ENCODE data around the gene SOST.
"Not testable (repeated sequence)": the region's sequence is repeated elsewhere in the genome, so short reads cannot be mapped to it uniquely, and the experiment has no call there.

Gene SOST

GRCh38 chr17:43758497-43759174 lies at the start of gene SOST:
SOST (minus strand) TSS chr17:43758791; CDS start chr17:43758741, 50 bp downstream.
- Histone ChIP-seq H3K9me3 (ENCODE audit: control insufficient read depth in 2 of 2, low read length in 2 of 2) (no peaks in the 10 kb centered on the region), H3K27me3 (ENCODE audit: control insufficient read depth in 1 of 2, insufficient read depth in 2 of 2, low read length in 2 of 2) (peaks cover 24 to 30% of the 10 kb centered on the region in 2 donors), H3K27ac (ENCODE audit: low read length) (no peak within 1 kb of the TSS), H3K9ac (ENCODE audit: low read length in 2 of 2) (no peak within 1 kb of the TSS), H3K4me1 (ENCODE audit: control insufficient read depth, insufficient read depth, low read length) (peaks cover 6% of the 10 kb centered on the region), H3K36me3 (ENCODE audit: control insufficient read depth in 2 of 2, insufficient read depth in 2 of 2, low read length in 2 of 2) (no peaks in the 10 kb centered on the region), H3K4me3 (ENCODE audit: low read length in 2 of 2) (no peak within 1 kb of the TSS)

- no peak overlapping the region for H3K27ac ChIP-seq (ENCODE audit: low read length)
- H3K4me3 ChIP-seq (ENCODE audit: low read length in 2 of 2), result no peak overlapping the region
- peaks cover 0 to 13% of the 10 kb centered on the region in 2 donors for H3K36me3 ChIP-seq (ENCODE audit: control insufficient read depth in 2 of 2, insufficient read depth in 2 of 2, low read length in 2 of 2)
Observed at GRCh38 chr17:43808076-43808475, 49.5 kb upstream of the SOST start.

GRCh38 chr17:43805117-43805516 lies 46.5 kb upstream of the SOST start:
- H3K9ac ChIP-seq (ENCODE audit: low read length in 2 of 2), result no peak overlapping the region
- H3K36me3 ChIP-seq (ENCODE audit: control insufficient read depth in 2 of 2, insufficient read depth in 2 of 2, low read length in 2 of 2), result peaks cover 0 to 15% of the 10 kb centered on the region in 2 donors

More at GRCh38 chr17:43808076-43808475, 49.5 kb upstream of the SOST start:
- no peak overlapping the region for H3K9ac ChIP-seq (ENCODE audit: low read length in 2 of 2)
- no peaks in the 10 kb centered on the region for H3K9me3 ChIP-seq (ENCODE audit: control insufficient read depth in 2 of 2, low read length in 2 of 2)
- no peaks in the 10 kb centered on the region for H3K27me3 ChIP-seq (ENCODE audit: control insufficient read depth in 1 of 2, insufficient read depth in 2 of 2, low read length in 2 of 2)
- H3K4me1 ChIP-seq (ENCODE audit: control insufficient read depth, insufficient read depth, low read length), result no peaks in the 10 kb centered on the region

GRCh38 chr17:43803758-43804157 lies 45.2 kb upstream of the SOST start:
- Histone ChIP-seq H3K27me3 (ENCODE audit: control insufficient read depth in 1 of 2, insufficient read depth in 2 of 2, low read length in 2 of 2) (no peaks in the 10 kb centered on the region), H3K9me3 (ENCODE audit: control insufficient read depth in 2 of 2, low read length in 2 of 2) (no peaks in the 10 kb centered on the region), H3K4me3 (ENCODE audit: low read length in 2 of 2) (no peak overlapping the region), H3K27ac (ENCODE audit: low read length) (no peak overlapping the region), H3K9ac (ENCODE audit: low read length in 2 of 2) (no peak overlapping the region), H3K36me3 (ENCODE audit: control insufficient read depth in 2 of 2, insufficient read depth in 2 of 2, low read length in 2 of 2) (peaks cover 0 to 11% of the 10 kb centered on the region in 2 donors), H3K4me1 (ENCODE audit: control insufficient read depth, insufficient read depth, low read length) (no peaks in the 10 kb centered on the region)

More at GRCh38 chr17:43805117-43805516, 46.5 kb upstream of the SOST start:
- Histone ChIP-seq H3K9me3 (ENCODE audit: control insufficient read depth in 2 of 2, low read length in 2 of 2) (no peaks in the 10 kb centered on the region), H3K4me1 (ENCODE audit: control insufficient read depth, insufficient read depth, low read length) (no peaks in the 10 kb centered on the region), H3K4me3 (ENCODE audit: low read length in 2 of 2) (no peak overlapping the region), H3K27ac (ENCODE audit: low read length) (no peak overlapping the region), H3K27me3 (ENCODE audit: control insufficient read depth in 1 of 2, insufficient read depth in 2 of 2, low read length in 2 of 2) (no peaks in the 10 kb centered on the region)

GRCh38 chr17:43801844-43802243 lies 43.3 kb upstream of the SOST start:
- no peak overlapping the region for H3K4me3 ChIP-seq (ENCODE audit: low read length in 2 of 2)
- no peaks in the 10 kb centered on the region for H3K4me1 ChIP-seq (ENCODE audit: control insufficient read depth, insufficient read depth, low read length)
- H3K36me3 ChIP-seq (ENCODE audit: control insufficient read depth in 2 of 2, insufficient read depth in 2 of 2, low read length in 2 of 2), result peaks cover 0 to 6% of the 10 kb centered on the region in 2 donors
- H3K9me3 ChIP-seq (ENCODE audit: control insufficient read depth in 2 of 2, low read length in 2 of 2), result no peaks in the 10 kb centered on the region
- no peaks in the 10 kb centered on the region for H3K27me3 ChIP-seq (ENCODE audit: control insufficient read depth in 1 of 2, insufficient read depth in 2 of 2, low read length in 2 of 2)
- H3K27ac ChIP-seq (ENCODE audit: low read length), result no peak overlapping the region
- H3K9ac ChIP-seq (ENCODE audit: low read length in 2 of 2), result no peak overlapping the region

- Histone ChIP-seq H3K4me1 (ENCODE audit: control insufficient read depth, insufficient read depth, low read length) (no peaks in the 10 kb centered on the region), H3K4me3 (ENCODE audit: low read length in 2 of 2) (no peak overlapping the region), H3K27ac (ENCODE audit: low read length) (no peak overlapping the region), H3K27me3 (ENCODE audit: control insufficient read depth in 1 of 2, insufficient read depth in 2 of 2, low read length in 2 of 2) (no peaks in the 10 kb centered on the region), H3K36me3 (ENCODE audit: control insufficient read depth in 2 of 2, insufficient read depth in 2 of 2, low read length in 2 of 2) (peaks cover 0 to 6% of the 10 kb centered on the region in 2 donors), H3K9ac (ENCODE audit: low read length in 2 of 2) (no peak overlapping the region), H3K9me3 (ENCODE audit: control insufficient read depth in 2 of 2, low read length in 2 of 2) (no peaks in the 10 kb centered on the region)
Observed at GRCh38 chr17:43800736-43801135, 42.1 kb upstream of the SOST start.

GRCh38 chr17:43799047-43799446 lies 40.5 kb upstream of the SOST start:
- Histone ChIP-seq H3K9ac (ENCODE audit: low read length in 2 of 2) (no peak overlapping the region), H3K9me3 (ENCODE audit: control insufficient read depth in 2 of 2, low read length in 2 of 2) (no peaks in the 10 kb centered on the region), H3K4me1 (ENCODE audit: control insufficient read depth, insufficient read depth, low read length) (no peaks in the 10 kb centered on the region), H3K4me3 (ENCODE audit: low read length in 2 of 2) (no peak overlapping the region), H3K27me3 (ENCODE audit: control insufficient read depth in 1 of 2, insufficient read depth in 2 of 2, low read length in 2 of 2) (no peaks in the 10 kb centered on the region), H3K27ac (ENCODE audit: low read length) (no peak overlapping the region), H3K36me3 (ENCODE audit: control insufficient read depth in 2 of 2, insufficient read depth in 2 of 2, low read length in 2 of 2) (peaks cover 0 to 6% of the 10 kb centered on the region in 2 donors)

- H3K9ac ChIP-seq (ENCODE audit: low read length in 2 of 2); H3K4me3 ChIP-seq (ENCODE audit: low read length in 2 of 2); H3K36me3 ChIP-seq (ENCODE audit: control insufficient read depth in 2 of 2, insufficient read depth in 2 of 2, low read length in 2 of 2); H3K9me3 ChIP-seq (ENCODE audit: control insufficient read depth in 2 of 2, low read length in 2 of 2); H3K27me3 ChIP-seq (ENCODE audit: control insufficient read depth in 1 of 2, insufficient read depth in 2 of 2, low read length in 2 of 2); H3K27ac ChIP-seq (ENCODE audit: low read length); H3K4me1 ChIP-seq (ENCODE audit: control insufficient read depth, insufficient read depth, low read length): not testable (repeated sequence)
Observed at GRCh38 chr17:43798024-43798423, 39.4 kb upstream of the SOST start.

- not testable (repeated sequence) for H3K27ac ChIP-seq (ENCODE audit: low read length); H3K27me3 ChIP-seq (ENCODE audit: control insufficient read depth in 1 of 2, insufficient read depth in 2 of 2, low read length in 2 of 2); H3K4me1 ChIP-seq (ENCODE audit: control insufficient read depth, insufficient read depth, low read length); H3K4me3 ChIP-seq (ENCODE audit: low read length in 2 of 2); H3K9ac ChIP-seq (ENCODE audit: low read length in 2 of 2); H3K9me3 ChIP-seq (ENCODE audit: control insufficient read depth in 2 of 2, low read length in 2 of 2); H3K36me3 ChIP-seq (ENCODE audit: control insufficient read depth in 2 of 2, insufficient read depth in 2 of 2, low read length in 2 of 2)
Observed at GRCh38 chr17:43792668-43793067, 34.1 kb upstream of the SOST start.

- Histone ChIP-seq H3K27me3 (ENCODE audit: control insufficient read depth in 1 of 2, insufficient read depth in 2 of 2, low read length in 2 of 2) (no peaks in the 10 kb centered on the region), H3K4me3 (ENCODE audit: low read length in 2 of 2) (no peak overlapping the region), H3K36me3 (ENCODE audit: control insufficient read depth in 2 of 2, insufficient read depth in 2 of 2, low read length in 2 of 2) (no peaks in the 10 kb centered on the region), H3K9me3 (ENCODE audit: control insufficient read depth in 2 of 2, low read length in 2 of 2) (no peaks in the 10 kb centered on the region), H3K4me1 (ENCODE audit: control insufficient read depth, insufficient read depth, low read length) (no peaks in the 10 kb centered on the region), H3K27ac (ENCODE audit: low read length) (no peak overlapping the region), H3K9ac (ENCODE audit: low read length in 2 of 2) (no peak overlapping the region)
Observed at GRCh38 chr17:43791589-43791988, 33.0 kb upstream of the SOST start.

GRCh38 chr17:43790311-43790940 lies 31.8 kb upstream of the SOST start:
- no peaks in the 10 kb centered on the region for H3K9me3 ChIP-seq (ENCODE audit: control insufficient read depth in 2 of 2, low read length in 2 of 2)
- H3K36me3 ChIP-seq (ENCODE audit: control insufficient read depth in 2 of 2, insufficient read depth in 2 of 2, low read length in 2 of 2), result no peaks in the 10 kb centered on the region
- H3K9ac ChIP-seq (ENCODE audit: low read length in 2 of 2), result no peak overlapping the region
- no peaks in the 10 kb centered on the region for H3K27me3 ChIP-seq (ENCODE audit: control insufficient read depth in 1 of 2, insufficient read depth in 2 of 2, low read length in 2 of 2)
- no peaks in the 10 kb centered on the region for H3K4me1 ChIP-seq (ENCODE audit: control insufficient read depth, insufficient read depth, low read length)
- H3K27ac ChIP-seq (ENCODE audit: low read length), result no peak overlapping the region
- no peak overlapping the region for H3K4me3 ChIP-seq (ENCODE audit: low read length in 2 of 2)

All from stomach smooth muscle (tissue), 2 donors.